GM12891 (cell line): Measurements from ENCODE around the gene H19.

Source experiments
- PAX5 ChIP-seq: IDR thresholded peaks from 2 replicates; pipeline ENCODE4 v1.6.1; 2011; ENCODE audit warnings: low read length, moderate library complexity, mild to moderate bottlenecking; ENCODE audit not compliant: insufficient read depth, severe bottlenecking
- POLR2A ChIP-seq: IDR thresholded peaks from 2 replicates; pipeline ENCODE4 v1.6.1; 2011; ENCODE audit warnings: low read depth, low read length, control low read depth
- POLR2AphosphoS5 ChIP-seq: IDR thresholded peaks from 2 replicates; pipeline ENCODE4 v1.6.1; 2011; ENCODE audit warnings: low read depth, low read length, control low read depth
- POU2F2 ChIP-seq: IDR thresholded peaks from 2 replicates; pipeline ENCODE4 v1.6.1; 2011; ENCODE audit warnings: low read depth, mild to moderate bottlenecking, control low read depth, low read length, moderate library complexity
- SPI1 ChIP-seq: IDR thresholded peaks from 2 replicates; pipeline ENCODE4 v1.6.1; 2011; ENCODE audit warnings: low read depth, low read length, control low read depth
- TAF1 ChIP-seq: IDR thresholded peaks from 2 replicates; pipeline ENCODE4 v1.6.1; 2011; ENCODE audit warnings: low read depth, low read length, control low read depth

DNA sequence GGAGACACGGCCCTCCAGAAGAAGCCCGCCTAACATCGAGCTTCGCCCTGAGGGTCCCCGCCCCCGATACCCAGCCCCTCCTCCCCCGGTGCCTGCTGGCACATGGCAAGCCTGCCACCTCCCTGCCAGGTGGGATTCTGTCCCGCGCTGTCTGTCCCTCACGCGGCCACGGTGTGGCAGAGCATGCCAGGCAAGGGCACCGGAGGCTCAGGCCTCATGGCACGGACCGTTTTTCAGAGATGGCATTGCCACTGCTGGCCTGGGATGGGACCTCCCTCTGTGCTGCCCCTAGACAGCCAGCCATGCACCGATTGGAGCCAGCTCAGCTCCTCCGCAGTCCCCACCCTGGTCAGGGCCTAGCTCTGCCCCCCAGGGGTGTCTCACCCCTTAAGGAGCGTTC lies 31.1 kb downstream of the H19 start:
- TF ChIP-seq SPI1 (no peak), TAF1 (no peak), POLR2A (no peak), POLR2AphosphoS5 (no peak), PAX5 (no peak), POU2F2 (no peak)
